ENCODE measurements around the gene CHST15.

CHST15 gene

DNA sequence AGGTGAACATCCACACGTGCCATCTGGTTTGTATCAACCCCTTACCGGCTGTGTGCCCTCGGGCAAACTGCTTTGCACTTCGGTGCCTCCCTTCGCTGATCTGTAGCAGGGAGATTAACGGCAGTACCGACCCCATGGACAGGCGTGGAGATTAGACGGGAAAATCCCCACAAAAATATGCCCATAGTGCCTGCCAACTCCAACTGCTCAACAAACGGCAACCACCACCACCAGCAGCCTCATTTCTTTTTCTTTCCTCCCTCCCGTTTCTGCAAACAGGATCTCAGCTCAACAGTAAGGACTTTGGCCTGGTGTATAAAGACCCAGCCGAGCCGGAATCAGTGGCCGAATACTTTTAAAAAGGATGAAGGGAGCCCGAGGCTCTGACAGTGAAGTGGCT, 31.0 kb downstream of the CHST15 start:
- Histone ChIP-seq H3K27ac (replicated peaks) (no peak overlapping the region), H3K27me3 (ENCODE audit: insufficient read depth, poor library complexity, severe bottlenecking) (peaks cover 5% of the 10 kb centered on the region), H3K4me3 (replicated peaks; ENCODE audit: insufficient read depth, low read length) (no peak overlapping the region)
- DNase-seq (ENCODE audit: low read depth in 1 of 2, low spot score in 1 of 2) = no peak
- TF ChIP-seq CTCF (IDR thresholded peaks at IDR 0.05; ENCODE audit: insufficient read depth, low read length) (no peak), POLR2AphosphoS5 (IDR thresholded peaks at IDR 0.05; ENCODE audit: low read depth) (no peak), REST (IDR thresholded peaks at IDR 0.05; ENCODE audit: insufficient replicate concordance, low read depth) (no peak), GABPA (IDR thresholded peaks at IDR 0.05; ENCODE audit: low read depth) (no peak), SPI1 (IDR thresholded peaks at IDR 0.05; ENCODE audit: borderline replicate concordance, low read depth) (no peak)

DNA sequence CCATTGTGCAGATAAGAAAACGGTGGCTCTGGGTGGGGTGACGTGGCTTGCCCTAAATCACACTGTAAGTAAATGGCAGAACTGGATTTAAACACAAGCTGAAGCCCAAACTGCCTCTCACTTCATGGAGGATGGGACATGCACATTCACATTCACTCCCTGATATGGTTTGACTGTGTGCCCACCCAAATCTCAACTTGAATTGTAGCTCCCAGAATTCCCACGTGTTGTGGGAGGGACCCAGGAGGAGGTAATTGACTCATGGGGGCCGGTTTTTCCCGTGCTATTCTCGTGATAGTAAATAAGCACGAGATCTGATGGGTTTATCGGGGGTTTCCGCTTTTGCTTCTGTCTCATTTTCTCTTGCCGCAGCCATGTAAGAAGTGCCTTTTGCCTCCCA, 32.4 kb downstream of the CHST15 start:
- H3K4me3 ChIP-seq (replicated peaks; ENCODE audit: insufficient read depth, low read length) = no peak overlapping the region
- H3K27me3 ChIP-seq (ENCODE audit: insufficient read depth, poor library complexity, severe bottlenecking) = peaks cover 2% of the 10 kb centered on the region
- DNase-seq (ENCODE audit: low read depth in 1 of 2, low spot score in 1 of 2) = no peak
- TF ChIP-seq CTCF (IDR thresholded peaks at IDR 0.05; ENCODE audit: insufficient read depth, low read length) = no peak
- TF ChIP-seq SPI1 (IDR thresholded peaks at IDR 0.05; ENCODE audit: borderline replicate concordance, low read depth) = no peak
- TF ChIP-seq POLR2AphosphoS5 (IDR thresholded peaks at IDR 0.05; ENCODE audit: low read depth) = no peak
- no peak for TF ChIP-seq REST (IDR thresholded peaks at IDR 0.05; ENCODE audit: insufficient replicate concordance, low read depth)
- TF ChIP-seq GABPA (IDR thresholded peaks at IDR 0.05; ENCODE audit: low read depth) = no peak
- H3K27ac ChIP-seq (replicated peaks) = no peak overlapping the region

GRCh38 chr10:124060148-124060720, 33.2 kb downstream of the CHST15 start:
- peaks cover 2% of the 10 kb centered on the region for H3K27me3 ChIP-seq (ENCODE audit: insufficient read depth, poor library complexity, severe bottlenecking)
- no peak for DNase-seq (ENCODE audit: low read depth in 1 of 2, low spot score in 1 of 2)
- no peak overlapping the region for H3K4me3 ChIP-seq (replicated peaks; ENCODE audit: insufficient read depth, low read length)
- TF ChIP-seq SPI1 (IDR thresholded peaks at IDR 0.05; ENCODE audit: borderline replicate concordance, low read depth) = no peak
- no peak for TF ChIP-seq GABPA (IDR thresholded peaks at IDR 0.05; ENCODE audit: low read depth)
- TF ChIP-seq POLR2AphosphoS5 (IDR thresholded peaks at IDR 0.05; ENCODE audit: low read depth) = no peak
- TF ChIP-seq CTCF (IDR thresholded peaks at IDR 0.05; ENCODE audit: insufficient read depth, low read length) = no peak
- no peak for TF ChIP-seq REST (IDR thresholded peaks at IDR 0.05; ENCODE audit: insufficient replicate concordance, low read depth)
- H3K27ac ChIP-seq (replicated peaks) = no peak overlapping the region
